ENCODE data around the gene SLC15A2. TPM values are rescaled to one million over a fixed set of nuclear protein-coding genes. Genes with fewer than 3 reads are reported as not detected.

SLC15A2 gene
- total RNA-seq, 4 donors from 2014 or later: 0.53 to 6.6 (median 2.1) TPM

- no peaks in the 10 kb centered on the region for H3K9me3 ChIP-seq
These were observed 8.8 kb upstream of the SLC15A2 start for GRCh38 chr3:121885386-121885785.

DNA sequence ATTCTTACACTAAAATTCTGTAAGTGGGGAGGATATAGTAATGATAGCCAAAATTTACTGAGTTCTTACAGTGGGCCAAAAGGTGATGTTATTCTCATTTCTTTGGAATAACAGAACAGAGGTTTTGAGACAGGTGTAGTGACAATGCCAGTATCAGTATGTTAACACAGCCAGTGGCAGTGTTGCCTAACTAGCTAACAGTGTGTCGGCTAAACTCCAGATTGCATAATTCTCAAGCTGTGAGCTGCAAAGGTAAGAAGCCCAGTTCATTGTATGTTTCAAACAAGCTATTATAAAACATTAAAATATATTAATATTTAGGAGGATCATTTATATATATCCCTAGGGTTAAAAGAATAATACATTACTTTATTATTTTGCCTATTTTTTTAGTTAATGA lies 920 bp downstream of the SLC15A2 start:
- no peak for TF ChIP-seq CTCF (IDR thresholded peaks at IDR 0.05)
- no peak overlapping the region for H3K27ac ChIP-seq
- no peaks in the 10 kb centered on the region for H3K4me1 ChIP-seq
- no peak overlapping the region for H3K4me3 ChIP-seq
- no peaks in the 10 kb centered on the region for H3K27me3 ChIP-seq
- no peaks in the 10 kb centered on the region for H3K36me3 ChIP-seq
- H3K9me3 ChIP-seq: no peaks in the 10 kb centered on the region
- no peak for DNase-seq

More at GRCh38 chr3:121885386-121885785, 8.8 kb upstream of the SLC15A2 start:
- H3K27ac ChIP-seq: no peak overlapping the region
- DNase-seq: no peak
- H3K4me1 ChIP-seq: no peaks in the 10 kb centered on the region
- no peak overlapping the region for H3K4me3 ChIP-seq
- no peaks in the 10 kb centered on the region for H3K36me3 ChIP-seq
- TF ChIP-seq CTCF (IDR thresholded peaks at IDR 0.05) (no peak), POLR2A (IDR thresholded peaks at IDR 0.05) (no peak)
- no peaks in the 10 kb centered on the region for H3K27me3 ChIP-seq

- Histone ChIP-seq H3K36me3 (no peaks in the 10 kb centered on the region), H3K27ac (no peak overlapping the region), H3K4me1 (no peaks in the 10 kb centered on the region), H3K9me3 (no peaks in the 10 kb centered on the region), H3K4me3 (no peak overlapping the region), H3K27me3 (no peaks in the 10 kb centered on the region)
- no peak for DNase-seq
- TF ChIP-seq POLR2A (IDR thresholded peaks at IDR 0.05) (no peak), CTCF (IDR thresholded peaks at IDR 0.05) (no peak)
These were observed 1.5 kb downstream of the SLC15A2 start for GRCh38 chr3:121895736-121896135.

DNA sequence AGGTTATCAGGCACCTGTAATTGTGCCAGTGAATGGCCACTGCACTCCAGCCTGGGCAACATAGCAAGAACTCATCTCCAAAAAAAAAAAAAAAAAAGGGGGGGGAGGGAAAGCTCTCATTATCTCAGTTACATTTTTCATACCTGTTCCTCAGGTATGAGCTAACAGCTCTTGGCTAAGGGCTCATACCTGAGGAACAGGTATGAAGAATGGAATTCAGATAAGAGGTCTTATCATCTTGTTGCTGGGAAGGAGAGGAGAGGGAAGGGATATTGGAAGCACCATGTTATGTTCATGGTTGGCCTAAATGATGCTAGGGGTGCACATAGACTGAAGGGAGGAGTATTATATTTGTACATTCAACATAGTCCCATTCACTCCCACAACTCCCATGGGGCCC lies 2.6 kb downstream of the SLC15A2 start:
- Histone ChIP-seq H3K4me3 (no peak overlapping the region), H3K27ac (no peak overlapping the region), H3K9me3 (no peaks in the 10 kb centered on the region), H3K27me3 (no peaks in the 10 kb centered on the region), H3K36me3 (no peaks in the 10 kb centered on the region), H3K4me1 (no peaks in the 10 kb centered on the region)
- no peak for DNase-seq
- TF ChIP-seq POLR2A (IDR thresholded peaks at IDR 0.05) (no peak), CTCF (IDR thresholded peaks at IDR 0.05) (no peak)

GRCh38 chr3:121897296-121897695 lies 3.1 kb downstream of the SLC15A2 start:
- Histone ChIP-seq H3K36me3 (no peaks in the 10 kb centered on the region), H3K27me3 (no peaks in the 10 kb centered on the region), H3K4me1 (no peaks in the 10 kb centered on the region), H3K27ac (no peak overlapping the region), H3K9me3 (no peaks in the 10 kb centered on the region), H3K4me3 (no peak overlapping the region)
- TF ChIP-seq CTCF (IDR thresholded peaks at IDR 0.05): no peak
- no peak for TF ChIP-seq POLR2A (IDR thresholded peaks at IDR 0.05)
- no peak for DNase-seq

Data from Peyer's patch (tissue), 4 donors.